GM21390 (cell line): ENCODE data around the gene MYO9A.
"Not testable (repeated sequence)": the region's sequence is repeated elsewhere in the genome, so short reads cannot be mapped to it uniquely, and the experiment has no call there.

ENCODE experiments used
- ATAC-seq: cut with Tn5 transposase; IDR thresholded peaks from one replicate; pipeline ENCODE4 v1.9.1; 2021; ENCODE audit not compliant: unreplicated experiment

The MYO9A gene

DNA sequence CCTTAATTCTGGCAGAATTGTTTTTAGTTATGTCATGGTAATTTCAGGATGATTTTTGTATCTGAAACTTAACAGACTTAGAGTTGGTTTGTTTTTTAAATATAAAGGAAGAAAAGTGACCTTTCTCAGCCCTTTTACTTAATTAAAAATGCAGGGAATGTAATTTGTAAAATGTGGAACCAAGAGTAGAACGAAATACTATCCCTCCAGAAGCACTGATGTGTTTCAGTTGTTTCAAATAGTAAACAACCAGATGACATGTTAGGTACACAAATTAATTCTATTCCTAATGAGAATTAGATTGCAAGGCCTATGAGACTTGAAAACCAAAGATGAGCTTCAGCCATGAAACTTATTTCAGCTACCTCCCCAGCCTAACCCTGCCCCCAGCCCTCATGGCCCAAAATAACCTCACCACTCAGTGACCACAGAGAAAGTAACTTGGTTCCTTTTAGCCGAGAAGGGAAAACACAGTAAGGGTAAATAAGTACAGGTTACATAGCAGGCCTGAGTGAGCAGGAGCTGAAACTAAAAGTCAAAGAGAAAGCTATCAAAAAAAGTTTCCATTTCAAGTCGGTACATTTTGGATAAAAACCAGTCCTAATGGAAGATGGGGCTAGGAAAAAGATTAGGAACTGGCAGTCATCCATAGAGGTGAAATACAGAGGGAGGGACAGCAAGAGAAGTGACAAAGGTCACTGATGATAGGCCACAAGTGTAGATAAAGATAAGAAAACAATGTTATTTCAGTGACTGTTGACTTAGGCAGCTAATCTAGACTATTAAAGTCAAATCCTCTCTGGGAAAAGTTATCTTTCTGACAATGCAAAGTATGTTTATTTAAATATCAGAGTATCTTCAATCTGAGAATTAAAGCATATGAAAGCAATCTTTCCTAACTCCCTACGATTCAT lies 23.5 kb upstream of the MYO9A start:
- peak; percentile 100 for ATAC-seq

- no peak for ATAC-seq
These were observed 22.1 kb upstream of the MYO9A start for GRCh38 chr15:72140088-72140487.

GRCh38 chr15:72139667-72140066 lies 21.7 kb upstream of the MYO9A start:
- no peak for ATAC-seq

DNA sequence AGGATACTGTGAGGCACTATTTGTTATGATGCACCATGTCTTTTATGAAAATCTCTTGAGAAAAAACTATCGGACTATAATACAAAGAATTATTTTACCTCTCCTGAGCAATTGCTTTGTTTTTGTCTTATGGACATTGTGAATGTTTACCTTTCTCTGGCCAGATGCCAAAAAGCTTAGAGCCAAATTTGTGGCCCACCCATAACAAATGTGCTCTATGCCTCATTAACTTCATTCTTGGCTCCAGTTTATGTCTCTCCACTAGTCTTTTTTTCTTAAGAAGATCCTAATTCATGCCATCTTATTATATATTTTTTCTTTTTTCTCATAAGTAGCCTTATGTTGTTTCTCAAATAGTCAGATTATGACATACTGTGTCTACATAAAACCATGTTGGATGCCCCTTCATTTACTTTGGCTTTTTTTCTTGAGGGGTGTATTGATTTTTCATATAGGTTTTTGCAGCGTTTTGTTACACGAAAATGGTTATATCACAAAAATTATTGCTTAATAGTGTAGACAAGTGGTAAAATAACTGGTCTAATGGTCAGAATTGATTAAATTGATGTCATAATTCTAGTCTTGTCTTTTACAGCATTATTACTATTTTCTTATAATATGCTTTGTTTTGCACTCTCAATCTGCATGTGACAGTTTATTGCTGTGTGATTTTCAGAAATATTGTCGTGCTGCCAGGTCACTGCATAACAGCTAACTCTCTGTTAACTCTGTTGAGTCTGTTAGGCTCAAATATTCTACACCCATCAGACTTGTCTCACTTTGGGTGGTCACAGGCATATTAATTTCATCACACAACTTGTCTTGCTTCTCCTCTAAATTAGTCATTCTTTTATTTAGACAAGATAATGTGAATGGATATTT lies 18.5 kb upstream of the MYO9A start:
- ATAC-seq, result no peak

GRCh38 chr15:72135719-72136118 lies 17.8 kb upstream of the MYO9A start:
- no peak for ATAC-seq

GRCh38 chr15:72133211-72133610 lies 15.3 kb upstream of the MYO9A start:
- ATAC-seq, result no peak

- no peak for ATAC-seq
These were observed 14.0 kb upstream of the MYO9A start for GRCh38 chr15:72131922-72132321.

DNA sequence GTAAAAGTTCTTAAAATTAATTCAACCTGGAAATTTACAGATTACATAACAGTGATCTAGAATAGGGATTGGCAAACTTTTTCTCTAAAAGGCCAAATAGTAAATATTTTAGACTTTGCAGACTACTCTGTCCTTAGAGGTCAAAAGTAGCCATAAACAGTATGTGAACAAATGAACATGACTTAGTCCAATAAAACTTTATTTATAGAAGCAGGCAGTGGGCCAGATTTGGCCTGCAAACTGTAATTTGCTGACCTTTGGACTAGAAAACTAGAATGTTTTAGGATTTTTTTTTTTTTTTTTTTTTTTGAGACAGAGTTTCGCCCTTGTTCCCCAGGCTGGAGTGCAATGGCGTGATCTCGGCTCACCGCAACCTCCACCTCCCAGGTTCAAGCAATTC lies 12.3 kb upstream of the MYO9A start:
- ATAC-seq, result no peak

DNA sequence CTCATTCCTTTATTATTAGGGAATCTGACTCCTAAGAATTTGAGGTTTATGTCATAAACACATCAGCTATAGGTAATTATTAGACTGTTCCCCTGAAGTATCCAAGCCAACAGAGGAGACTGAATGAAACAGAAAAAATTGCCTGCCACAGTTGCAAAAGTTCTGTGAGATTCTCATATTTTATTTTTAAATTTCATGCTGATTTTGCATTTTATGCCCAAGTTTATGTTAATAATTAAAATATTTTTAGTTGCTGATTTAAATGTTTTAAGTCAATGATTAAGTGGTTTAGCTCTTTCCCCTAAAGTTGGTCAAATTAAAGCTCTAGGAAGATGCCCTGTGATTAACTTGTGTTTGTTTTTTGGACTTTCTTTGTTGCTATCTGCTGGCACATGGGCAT lies 10.4 kb upstream of the MYO9A start:
- no peak for ATAC-seq

- no peak for ATAC-seq
These were observed 9.9 kb upstream of the MYO9A start for GRCh38 chr15:72127724-72128322.

DNA sequence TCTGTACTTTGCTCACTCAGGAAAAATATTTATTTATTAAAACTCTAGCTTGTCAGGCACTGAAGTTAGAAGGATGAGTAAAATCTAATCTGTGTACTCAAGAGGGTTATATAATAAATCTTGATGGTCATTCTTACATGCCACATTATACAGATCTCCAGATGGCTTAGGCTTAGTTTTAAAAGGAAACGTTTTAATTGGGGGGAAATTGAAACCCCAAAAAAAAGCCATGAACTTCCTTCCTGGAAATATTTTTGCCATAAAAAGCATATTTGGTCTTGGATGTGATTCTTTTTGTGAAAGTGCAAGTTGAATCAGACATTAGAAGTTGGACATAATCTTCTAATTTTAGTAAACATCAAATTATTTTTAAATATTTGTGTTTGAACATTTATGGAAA lies 6.3 kb upstream of the MYO9A start:
- no peak for ATAC-seq

DNA sequence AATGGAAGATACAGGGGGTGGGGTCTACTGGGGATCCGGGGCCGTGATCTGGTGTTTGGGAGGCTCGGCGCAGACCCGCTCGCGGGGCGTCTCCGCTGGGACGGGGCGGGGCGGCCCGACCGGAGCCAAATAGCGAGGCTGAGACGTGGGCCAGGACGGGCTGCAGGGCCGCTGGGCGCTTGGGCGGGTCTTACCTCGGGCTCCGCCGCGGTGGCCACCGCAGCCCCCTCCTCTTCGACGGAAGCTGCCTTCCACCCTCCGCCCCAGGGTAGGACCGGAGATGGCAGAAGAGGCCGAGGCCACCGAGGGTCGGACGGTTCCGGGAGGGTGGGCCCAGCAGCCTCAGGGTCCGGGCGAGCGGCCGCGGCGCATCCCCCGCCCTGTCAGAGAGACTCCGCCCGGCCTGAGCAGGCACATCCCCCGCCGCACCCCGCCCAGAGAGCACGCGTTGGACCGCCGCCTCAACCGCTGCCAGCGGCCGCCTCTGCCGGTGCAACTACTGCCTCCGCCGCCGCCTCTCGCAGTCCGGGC lies 399 bp downstream of the MYO9A start:
- ATAC-seq, result peak; percentile 65

GRCh38 chr15:72116731-72117485 lies 1.0 kb downstream of the MYO9A start:
- ATAC-seq, result peak; percentile 1

DNA sequence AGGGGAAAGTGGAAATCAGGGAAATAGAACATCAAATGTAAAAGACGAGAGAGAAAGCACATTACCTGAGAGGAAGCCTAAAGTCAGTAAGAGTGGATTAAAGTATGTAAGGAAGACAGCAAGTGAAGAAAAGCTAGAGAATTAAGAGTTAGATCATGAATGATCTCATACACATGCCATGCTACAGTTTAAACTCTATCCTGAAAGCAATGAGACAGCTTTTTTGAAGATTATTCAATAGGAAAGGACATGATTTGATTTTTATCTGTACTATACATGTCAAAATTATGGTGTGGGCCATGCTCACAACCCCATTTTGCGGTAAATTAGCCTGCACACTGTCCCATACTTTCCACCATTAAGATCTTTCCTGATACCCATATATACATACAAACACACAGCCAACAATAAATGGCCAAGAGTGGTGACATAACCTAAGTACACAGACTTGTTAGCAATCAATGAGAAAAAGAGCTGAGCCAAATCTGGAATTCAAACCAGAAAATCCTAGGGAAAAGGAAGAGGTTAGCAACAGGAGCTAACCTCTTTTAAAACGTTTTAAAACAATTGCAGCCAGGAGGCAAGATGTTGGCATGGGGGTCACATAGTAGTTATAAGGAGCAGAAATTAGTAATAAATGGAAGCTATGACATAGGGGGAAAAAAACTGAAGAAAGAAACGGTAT lies 4.5 kb downstream of the MYO9A start:
- ATAC-seq, result no peak

GRCh38 chr15:72112805-72113204 lies 5.1 kb downstream of the MYO9A start:
- no peak for ATAC-seq

DNA sequence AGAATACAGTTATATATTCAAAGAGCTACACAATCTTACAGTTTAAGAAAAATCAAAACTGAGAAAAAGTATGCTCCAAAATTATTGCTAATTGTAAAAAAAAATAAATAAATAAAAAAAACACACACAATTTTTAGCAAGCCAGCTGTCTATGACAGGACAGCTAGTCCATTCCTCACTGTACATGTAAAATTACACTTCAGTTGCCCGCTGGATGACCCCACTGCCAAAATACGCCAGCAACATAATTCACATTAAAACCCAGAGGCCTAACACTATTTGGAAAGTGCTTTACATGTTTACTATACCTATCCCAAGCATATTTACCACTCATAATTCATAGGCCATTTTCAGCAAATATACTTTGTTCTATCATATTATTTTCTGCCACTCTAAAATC lies 5.8 kb downstream of the MYO9A start:
- ATAC-seq, result no peak

DNA sequence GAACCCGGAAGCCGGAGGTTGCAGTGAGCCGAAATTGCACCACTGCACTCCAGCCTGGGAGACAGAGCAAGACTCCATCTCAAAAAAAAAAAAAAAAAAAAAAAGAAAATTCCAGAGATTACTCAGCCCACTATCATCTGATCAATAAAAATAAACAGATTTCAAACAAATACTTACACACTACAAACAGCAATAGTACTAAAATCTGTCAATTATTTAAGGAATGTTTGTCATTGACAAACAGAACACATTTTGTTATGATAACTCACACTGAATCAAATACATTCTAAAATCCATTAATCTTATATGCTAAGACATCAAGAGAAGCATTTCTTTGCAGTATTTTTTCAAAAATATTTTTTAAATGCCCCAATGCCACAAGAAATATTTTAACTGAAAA lies 7.6 kb downstream of the MYO9A start:
- ATAC-seq, result no peak

- no peak for ATAC-seq
These were observed 11.9 kb downstream of the MYO9A start for GRCh38 chr15:72106068-72106467.

DNA sequence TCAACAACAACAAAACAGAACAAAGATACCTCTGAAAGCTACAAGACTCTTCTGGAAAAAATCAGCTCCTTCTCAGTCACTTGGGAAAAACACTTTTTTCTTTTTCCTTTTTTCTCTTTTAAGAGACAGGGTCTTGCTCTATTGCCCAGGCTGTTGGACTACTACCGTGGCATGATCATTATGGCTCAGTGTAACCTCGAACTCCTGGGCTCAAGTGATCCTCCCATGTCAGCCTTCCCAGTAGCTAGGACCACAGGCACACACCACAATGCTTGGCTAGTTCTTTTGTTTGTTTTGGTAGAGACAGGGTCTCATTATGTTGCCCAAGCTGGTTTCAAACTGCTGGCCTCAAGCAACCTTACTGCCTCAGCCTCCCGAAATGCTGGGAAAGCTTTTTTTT lies 12.8 kb downstream of the MYO9A start:
- ATAC-seq, result no peak

DNA sequence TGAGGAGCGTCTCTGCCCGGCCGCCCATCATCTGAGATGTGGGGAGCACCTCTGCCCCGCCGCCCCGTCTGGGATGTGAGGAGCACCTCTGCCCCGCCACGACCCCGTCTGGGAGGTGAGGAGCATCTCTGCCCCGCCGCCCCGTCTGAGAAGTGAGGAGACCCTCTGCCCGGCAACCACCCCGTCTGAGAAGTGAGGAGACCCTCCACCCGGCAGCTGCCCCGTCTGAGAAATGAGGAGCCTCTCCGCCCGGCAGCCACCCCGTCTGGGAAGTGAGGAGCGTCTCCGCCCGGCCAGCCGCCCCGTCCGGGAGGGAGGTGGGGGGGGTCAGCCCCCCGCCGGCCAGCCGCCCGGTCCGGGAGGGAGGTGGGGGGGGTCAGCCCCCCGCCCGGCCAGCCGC lies 17.4 kb downstream of the MYO9A start:
- ATAC-seq, result not testable (repeated sequence)
